Left ventricle myocardium inferior (tissue), 1 donor: ENCODE measurements around the gene CDK7. TPM values are rescaled to one million over a fixed set of nuclear protein-coding genes. Genes with fewer than 3 reads are reported as not detected.
"Not testable (repeated sequence)": the region's sequence is repeated elsewhere in the genome, so short reads cannot be mapped to it uniquely, and the experiment has no call there.

ENCODE experiments used
- DNase-seq: peaks from one replicate; pipeline ENCODE4 v3.0.0-alpha.2; 2020
- H3K27ac ChIP-seq: fragments of 200-600 bp; replicated peaks from 2 replicates; pipeline ENCODE4 v1.8.0; 2021
- H3K27me3 ChIP-seq: fragments of 200-600 bp; 2 replicates; pipeline ENCODE4 v1.8.0; 2021; ENCODE audit warnings: low read depth
- H3K36me3 ChIP-seq: fragments of 200-600 bp; 2 replicates; pipeline ENCODE4 v1.8.0; 2021
- H3K4me1 ChIP-seq: fragments of 200-600 bp; 2 replicates; pipeline ENCODE4 v1.8.0; 2021
- H3K4me3 ChIP-seq: fragments of 200-600 bp; 2 replicates; pipeline ENCODE4 v1.8.0; 2021; ENCODE audit warnings: mild to moderate bottlenecking, moderate library complexity
- H3K9me3 ChIP-seq: fragments of 200-600 bp; replicated peaks from 2 replicates; pipeline ENCODE4 v1.8.0; 2021
- CTCF ChIP-seq: fragments of 200-600 bp; IDR thresholded peaks from 2 replicates; pipeline ENCODE4 v1.8.0; 2021; ENCODE audit warnings: antibody characterized with exemption, mild to moderate bottlenecking, borderline replicate concordance
- intact Hi-C: fragments of 100-400 bp; cut with micrococcal nuclease; formaldehyde crosslinking; loops from one replicate; pipeline ENCODE4 v1.11.0; 2022
- total RNA-seq: library from RNA; stranded (reverse); fragmentation: NEBNext Ultra II Directional; extraction: Animal tissue kit (Norgen Biotek cat#: 25700); gene quantifications from one replicate; pipeline ENCODE4 v1.2.1, GENCODE V29; 2021
- donor health status: DM: no; HTN: yes; CAD: no; lungs with severe emphysema.

Gene CDK7
- total RNA-seq, 1 donor from 2014 or later: 10.5 TPM

- Histone ChIP-seq H3K4me3 (no peak overlapping the region), H3K4me1 (no peaks in the 10 kb centered on the region), H3K27ac (no peak overlapping the region), H3K36me3 (peaks cover 27% of the 10 kb centered on the region), H3K9me3 (peaks cover 12% of the 10 kb centered on the region), H3K27me3 (no peaks in the 10 kb centered on the region)
- intact Hi-C loops: no loop called here
- TF ChIP-seq CTCF: no peak
- no peak for DNase-seq
Measured at GRCh38 chr5:69252437-69252836, 17.8 kb downstream of the CDK7 start.

- DNase-seq, H3K9me3 ChIP-seq, H3K4me1 ChIP-seq, H3K27me3 ChIP-seq, H3K27ac ChIP-seq, intact Hi-C loops, H3K4me3 ChIP-seq: not testable (repeated sequence)
- H3K36me3 ChIP-seq: peaks cover 52% of the 10 kb centered on the region
Measured at GRCh38 chr5:69255940-69256339, 21.3 kb downstream of the CDK7 start.

DNA sequence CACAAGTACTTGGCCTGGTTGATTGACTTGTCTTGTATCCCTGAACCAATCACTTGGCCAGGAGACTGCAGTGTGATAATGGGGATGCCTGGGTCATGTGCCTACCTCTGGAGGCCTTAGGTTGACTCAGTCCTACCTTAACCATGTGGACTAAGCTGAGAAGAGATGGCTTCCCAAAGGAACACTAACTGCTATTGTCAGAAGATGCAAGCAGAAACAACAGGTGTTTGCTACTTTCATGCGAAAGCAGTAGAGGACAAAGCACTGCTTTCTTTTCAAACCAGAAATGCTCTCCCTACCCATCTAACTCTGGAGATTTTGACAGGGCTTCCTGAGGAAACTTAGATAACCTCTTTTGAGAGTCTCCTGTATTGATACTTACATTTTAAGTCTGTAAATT, 22.9 kb downstream of the CDK7 start:
- Histone ChIP-seq H3K27me3 (no peaks in the 10 kb centered on the region), H3K9me3 (no peaks in the 10 kb centered on the region), H3K4me1 (no peaks in the 10 kb centered on the region), H3K4me3 (no peak overlapping the region), H3K36me3 (peaks cover 64% of the 10 kb centered on the region), H3K27ac (no peak overlapping the region)
- TF ChIP-seq CTCF: no peak
- DNase-seq: no peak
- intact Hi-C loops: no loop called here

DNA sequence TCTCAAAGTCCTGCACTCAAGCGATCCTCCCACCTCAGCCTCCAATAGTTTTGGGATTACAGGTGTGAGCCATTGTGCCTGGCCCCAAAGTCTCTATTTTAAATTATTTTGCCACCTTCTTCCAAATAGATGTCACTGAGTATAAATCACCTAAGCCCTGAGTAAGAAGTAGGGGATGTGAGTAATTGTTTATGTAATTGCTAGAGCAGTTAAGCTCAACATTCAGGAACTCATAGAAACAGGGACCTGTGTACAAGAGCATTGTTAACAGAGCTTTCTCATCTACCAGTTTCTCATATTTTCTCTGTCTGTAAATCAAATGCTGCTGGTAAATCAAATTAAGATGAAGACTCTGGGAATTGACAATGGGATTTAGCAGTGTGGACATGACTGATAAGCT, 26.3 kb downstream of the CDK7 start:
- H3K9me3 ChIP-seq: no peaks in the 10 kb centered on the region
- no peak for DNase-seq
- intact Hi-C loops: no loop called here
- no peak overlapping the region for H3K4me3 ChIP-seq
- H3K27me3 ChIP-seq: no peaks in the 10 kb centered on the region
- H3K27ac ChIP-seq: no peak overlapping the region
- peaks cover 78% of the 10 kb centered on the region for H3K36me3 ChIP-seq
- TF ChIP-seq CTCF: no peak
- H3K4me1 ChIP-seq: no peaks in the 10 kb centered on the region

DNA sequence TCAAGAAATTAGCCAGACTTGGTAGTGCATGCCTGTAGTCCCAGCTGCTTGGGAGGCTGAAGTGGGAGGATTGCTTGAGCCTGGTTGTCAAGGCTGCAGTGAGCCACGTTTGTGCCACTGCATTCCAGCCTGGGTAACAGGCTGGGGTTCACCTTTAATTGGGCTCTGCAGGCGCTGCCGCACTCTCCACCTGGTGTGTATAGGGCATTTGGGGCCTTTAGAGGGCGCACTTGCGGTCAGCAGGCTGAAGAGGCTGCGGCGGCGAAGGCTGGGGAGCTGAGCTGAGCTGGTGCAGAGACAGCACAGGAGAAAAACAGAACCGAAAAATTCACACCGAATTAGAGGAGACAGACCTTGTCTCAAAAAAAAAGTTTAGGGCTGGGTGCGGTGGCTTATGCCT, 31.2 kb downstream of the CDK7 start:
- no peak for DNase-seq
- H3K36me3 ChIP-seq: peaks cover 66% of the 10 kb centered on the region

GRCh38 chr5:69268899-69269298, 34.2 kb downstream of the CDK7 start:
- intact Hi-C loops: no loop called here
- H3K4me3 ChIP-seq: no peak overlapping the region
- H3K27ac ChIP-seq: no peak overlapping the region
- peaks cover 49% of the 10 kb centered on the region for H3K36me3 ChIP-seq
- peaks cover 8% of the 10 kb centered on the region for H3K4me1 ChIP-seq
- DNase-seq: no peak
- H3K27me3 ChIP-seq: no peaks in the 10 kb centered on the region
- no peaks in the 10 kb centered on the region for H3K9me3 ChIP-seq
- TF ChIP-seq CTCF: no peak

More for the DNA sequence above, 31.2 kb downstream of the CDK7 start:
- Histone ChIP-seq H3K9me3 (no peaks in the 10 kb centered on the region), H3K27me3 (no peaks in the 10 kb centered on the region), H3K27ac (no peak overlapping the region), H3K4me1 (peaks cover under 1% of the 10 kb centered on the region), H3K4me3 (no peak overlapping the region)
- intact Hi-C loops: no loop called here
- TF ChIP-seq CTCF: no peak
